NCI-H2107 treated with DMSO at 0.1 percent for 48 hours (cell line): ENCODE results near the gene KRTAP5-6.
"Not testable (repeated sequence)": the region's sequence is repeated elsewhere in the genome, so short reads cannot be mapped to it uniquely, and the experiment has no call there.

Experiments used
- DNase-seq: peaks from one replicate; lab custom pipeline; 2025; ENCODE audit not compliant: unreplicated experiment; lab: John Stamatoyannopoulos, UW

KRTAP5-6 gene

GRCh38 chr11:1661454-1662269, 35.3 kb upstream of the KRTAP5-6 start:
- DNase-seq = not testable (repeated sequence)

GRCh38 chr11:1662699-1663283, 34.2 kb upstream of the KRTAP5-6 start:
- not testable (repeated sequence) for DNase-seq

- no peak for DNase-seq
Measured at GRCh38 chr11:1665313-1665712, 31.7 kb upstream of the KRTAP5-6 start.

- no peak for DNase-seq
Measured at GRCh38 chr11:1667121-1667850, 29.7 kb upstream of the KRTAP5-6 start.

- DNase-seq = no peak
Measured at GRCh38 chr11:1667906-1668305, 29.1 kb upstream of the KRTAP5-6 start.

- DNase-seq = no peak
Measured at GRCh38 chr11:1668911-1669473, 28.0 kb upstream of the KRTAP5-6 start.

- DNase-seq = no peak
Measured at GRCh38 chr11:1669546-1670218, 27.3 kb upstream of the KRTAP5-6 start.

- DNase-seq = not testable (repeated sequence)
Measured at GRCh38 chr11:1670457-1670856, 26.5 kb upstream of the KRTAP5-6 start.

- no peak for DNase-seq
Measured at GRCh38 chr11:1670905-1671371, 26.1 kb upstream of the KRTAP5-6 start.

GRCh38 chr11:1671658-1672057, 25.3 kb upstream of the KRTAP5-6 start:
- DNase-seq = no peak

- DNase-seq = no peak
Measured at GRCh38 chr11:1672613-1673350, 24.2 kb upstream of the KRTAP5-6 start.

- DNase-seq = no peak
Measured at GRCh38 chr11:1673446-1674172, 23.4 kb upstream of the KRTAP5-6 start.

- no peak for DNase-seq
Measured at GRCh38 chr11:1674173-1675131, 22.5 kb upstream of the KRTAP5-6 start.

GRCh38 chr11:1675536-1676228, 21.3 kb upstream of the KRTAP5-6 start:
- DNase-seq = no peak

GRCh38 chr11:1676229-1676740, 20.7 kb upstream of the KRTAP5-6 start:
- DNase-seq = no peak

GRCh38 chr11:1679881-1680280, 17.1 kb upstream of the KRTAP5-6 start:
- no peak for DNase-seq

- no peak for DNase-seq
Measured at GRCh38 chr11:1682225-1682905, 14.6 kb upstream of the KRTAP5-6 start.
